SK-N-MC (cell line): ENCODE results near the gene ZNF83.

Experiments
- EZH2 ChIP-seq: fragments of 200-600 bp; sonication (generic); IDR thresholded peaks from one replicate; pipeline ENCODE4 v1.6.1; 2017; ENCODE audit warnings: antibody characterized with exemption
- FOXP2 ChIP-seq: optimal IDR thresholded peaks from 2 replicates; pipeline ENCODE3; 2011; ENCODE audit warnings: mild to moderate bottlenecking, moderate library complexity; ENCODE audit not compliant: insufficient read depth; ENCODE audit errors: extremely low read length, control extremely low read depth
- POLR2AphosphoS5 ChIP-seq: IDR thresholded peaks from 2 replicates; pipeline ENCODE4 v1.6.1; 2012; ENCODE audit warnings: mild to moderate bottlenecking, low read depth, low read length, borderline replicate concordance

GRCh38 chr19:52566121-52566520, 72.0 kb downstream of the ZNF83 start:
- TF ChIP-seq FOXP2 (no peak), POLR2AphosphoS5 (no peak), EZH2 (no peak)
